H1 (cell line): Measurements from ENCODE around the gene LIPC.

Experiments
- EZH2 ChIP-seq: fragments of 200-600 bp; sonication (generic); IDR thresholded peaks from 2 replicates; pipeline ENCODE4 v1.7.1; 2012; ENCODE audit warnings: low read depth, mild to moderate bottlenecking, moderate library complexity, low read length, inconsistent platforms; ENCODE audit not compliant: severe bottlenecking
- GABPA ChIP-seq: IDR thresholded peaks from 2 replicates; pipeline ENCODE4 v1.6.1; 2011; ENCODE audit warnings: mild to moderate bottlenecking, low read length, moderate library complexity, borderline replicate concordance; ENCODE audit not compliant: insufficient read depth
- JUND ChIP-seq: IDR thresholded peaks from 2 replicates; pipeline ENCODE4 v1.6.1; 2011; ENCODE audit warnings: mild to moderate bottlenecking, improper control_type of control experiment, low read length
- POLR2A ChIP-seq, 2 experiments: IDR thresholded peaks; 1 replicate in 1 of 2; 2 replicates in 1 of 2; pipeline ENCODE4 v1.6.1; 2011; ENCODE audit warnings: low read depth in 2 of 2, low read length in 2 of 2, mild to moderate bottlenecking in 2 of 2; ENCODE audit errors: control extremely low read depth in 1 of 2
- POLR2AphosphoS5 ChIP-seq: IDR thresholded peaks from 2 replicates; pipeline ENCODE4 v1.6.1; 2011; ENCODE audit warnings: low read depth, low read length
- RAD21 ChIP-seq, 2 experiments: IDR thresholded peaks in 1 of 2; conservative IDR thresholded peaks in 1 of 2; 2 replicates each; pipeline ENCODE4 v1.6.1; 2011; ENCODE audit warnings: low read depth in 2 of 2, low read length in 2 of 2, improper control_type of control experiment in 1 of 2, inconsistent platforms in 1 of 2, mild to moderate bottlenecking in 1 of 2, moderate library complexity in 1 of 2
- RBBP5 ChIP-seq: IDR thresholded peaks from 2 replicates; pipeline ENCODE4 v1.7.1; 2012; ENCODE audit warnings: low read depth, mild to moderate bottlenecking, inconsistent platforms, low read length, moderate library complexity, borderline replicate concordance
- TAF1 ChIP-seq: IDR thresholded peaks from 2 replicates; pipeline ENCODE4 v1.6.1; 2011; ENCODE audit warnings: mild to moderate bottlenecking, low read depth, low read length
- TF ChIP-seq, protein P1 (sequence below), 3 experiments: IDR thresholded peaks; 1 replicate in 2 of 3; 2 replicates in 1 of 3; pipeline versions ENCODE4 v1.5.1 to v1.6.1; 2011; ENCODE audit warnings: low read length in 3 of 3, mild to moderate bottlenecking in 3 of 3, inconsistent platforms in 2 of 3, low read depth in 1 of 3, moderate library complexity in 1 of 3; ENCODE audit not compliant: insufficient read depth in 1 of 3; ENCODE audit errors: control extremely low read depth in 1 of 3
- TF ChIP-seq, protein P2 (sequence below): IDR thresholded peaks from 2 replicates; pipeline ENCODE4 v1.6.1; 2012; ENCODE audit warnings: low read length, inconsistent platforms
- TF ChIP-seq, protein P3 (sequence below): IDR thresholded peaks from 2 replicates; pipeline ENCODE4 v1.6.1; 2011; ENCODE audit warnings: low read depth, mild to moderate bottlenecking, low read length; ENCODE audit not compliant: insufficient read depth

- no peak for TF ChIP-seq EZH2
- no peak for TF ChIP-seq JUND
- no peak for TF ChIP-seq TAF1
- TF ChIP-seq, protein P1, sequence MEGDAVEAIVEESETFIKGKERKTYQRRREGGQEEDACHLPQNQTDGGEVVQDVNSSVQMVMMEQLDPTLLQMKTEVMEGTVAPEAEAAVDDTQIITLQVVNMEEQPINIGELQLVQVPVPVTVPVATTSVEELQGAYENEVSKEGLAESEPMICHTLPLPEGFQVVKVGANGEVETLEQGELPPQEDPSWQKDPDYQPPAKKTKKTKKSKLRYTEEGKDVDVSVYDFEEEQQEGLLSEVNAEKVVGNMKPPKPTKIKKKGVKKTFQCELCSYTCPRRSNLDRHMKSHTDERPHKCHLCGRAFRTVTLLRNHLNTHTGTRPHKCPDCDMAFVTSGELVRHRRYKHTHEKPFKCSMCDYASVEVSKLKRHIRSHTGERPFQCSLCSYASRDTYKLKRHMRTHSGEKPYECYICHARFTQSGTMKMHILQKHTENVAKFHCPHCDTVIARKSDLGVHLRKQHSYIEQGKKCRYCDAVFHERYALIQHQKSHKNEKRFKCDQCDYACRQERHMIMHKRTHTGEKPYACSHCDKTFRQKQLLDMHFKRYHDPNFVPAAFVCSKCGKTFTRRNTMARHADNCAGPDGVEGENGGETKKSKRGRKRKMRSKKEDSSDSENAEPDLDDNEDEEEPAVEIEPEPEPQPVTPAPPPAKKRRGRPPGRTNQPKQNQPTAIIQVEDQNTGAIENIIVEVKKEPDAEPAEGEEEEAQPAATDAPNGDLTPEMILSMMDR (IDR thresholded peaks at IDR 0.05; ENCODE audit: control extremely low read depth in 1 of 3, insufficient read depth in 1 of 3, low read depth in 1 of 3, low read length in 3 of 3) = no peak
- TF ChIP-seq RAD21 (IDR thresholded peaks at IDR 0.05 in 1 of 2, conservative IDR thresholded peaks at IDR 0.05 in 1 of 2; ENCODE audit: low read depth in 2 of 2, low read length in 2 of 2) = no peak
- TF ChIP-seq RBBP5 = no peak
- TF ChIP-seq POLR2A (IDR thresholded peaks at IDR 0.05; ENCODE audit: control extremely low read depth in 1 of 2, low read depth in 2 of 2, low read length in 2 of 2) = no peak
- TF ChIP-seq POLR2AphosphoS5 = no peak
- TF ChIP-seq, protein P2, sequence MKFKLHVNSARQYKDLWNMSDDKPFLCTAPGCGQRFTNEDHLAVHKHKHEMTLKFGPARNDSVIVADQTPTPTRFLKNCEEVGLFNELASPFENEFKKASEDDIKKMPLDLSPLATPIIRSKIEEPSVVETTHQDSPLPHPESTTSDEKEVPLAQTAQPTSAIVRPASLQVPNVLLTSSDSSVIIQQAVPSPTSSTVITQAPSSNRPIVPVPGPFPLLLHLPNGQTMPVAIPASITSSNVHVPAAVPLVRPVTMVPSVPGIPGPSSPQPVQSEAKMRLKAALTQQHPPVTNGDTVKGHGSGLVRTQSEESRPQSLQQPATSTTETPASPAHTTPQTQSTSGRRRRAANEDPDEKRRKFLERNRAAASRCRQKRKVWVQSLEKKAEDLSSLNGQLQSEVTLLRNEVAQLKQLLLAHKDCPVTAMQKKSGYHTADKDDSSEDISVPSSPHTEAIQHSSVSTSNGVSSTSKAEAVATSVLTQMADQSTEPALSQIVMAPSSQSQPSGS = no peak
- TF ChIP-seq GABPA = no peak
- TF ChIP-seq, protein P3, sequence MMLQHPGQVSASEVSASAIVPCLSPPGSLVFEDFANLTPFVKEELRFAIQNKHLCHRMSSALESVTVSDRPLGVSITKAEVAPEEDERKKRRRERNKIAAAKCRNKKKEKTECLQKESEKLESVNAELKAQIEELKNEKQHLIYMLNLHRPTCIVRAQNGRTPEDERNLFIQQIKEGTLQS = no peak
Observed at GRCh38 chr15:58423831-58424608, 7.8 kb upstream of the LIPC start.
